HG03139 (cell line): ENCODE measurements around the gene C16orf82.
"Not testable (repeated sequence)": the region's sequence is repeated elsewhere in the genome, so short reads cannot be mapped to it uniquely, and the experiment has no call there.

Experiments used
- ATAC-seq: cut with Tn5 transposase; IDR thresholded peaks from one replicate; pipeline ENCODE4 v1.9.1; 2021; ENCODE audit not compliant: unreplicated experiment

C16orf82 gene

DNA sequence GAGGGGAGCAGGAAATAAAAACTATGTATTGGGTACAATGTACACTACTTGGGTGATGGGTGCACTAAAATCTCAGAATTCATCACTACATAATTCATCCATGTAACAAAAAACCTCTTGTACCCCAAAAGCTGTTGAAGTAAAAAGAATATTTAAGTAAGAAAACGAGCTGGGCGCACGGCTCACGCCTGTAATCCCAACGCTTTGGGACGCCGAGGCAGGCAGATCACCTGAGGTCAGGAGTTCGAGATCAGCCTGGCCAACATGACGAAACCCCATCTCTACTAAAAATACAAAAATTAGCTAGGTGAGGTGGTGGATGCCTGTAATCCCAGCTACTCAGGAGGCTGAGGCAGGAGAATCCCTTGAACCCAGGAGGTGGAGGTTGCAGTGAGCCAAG is 19.3 kb downstream of the C16orf82 start:
- ATAC-seq = not testable (repeated sequence)

- ATAC-seq = no peak
Observed at GRCh38 chr16:27088216-27088615, 21.5 kb downstream of the C16orf82 start.

- ATAC-seq = no peak
Observed at GRCh38 chr16:27096375-27096774, 29.6 kb downstream of the C16orf82 start.

DNA sequence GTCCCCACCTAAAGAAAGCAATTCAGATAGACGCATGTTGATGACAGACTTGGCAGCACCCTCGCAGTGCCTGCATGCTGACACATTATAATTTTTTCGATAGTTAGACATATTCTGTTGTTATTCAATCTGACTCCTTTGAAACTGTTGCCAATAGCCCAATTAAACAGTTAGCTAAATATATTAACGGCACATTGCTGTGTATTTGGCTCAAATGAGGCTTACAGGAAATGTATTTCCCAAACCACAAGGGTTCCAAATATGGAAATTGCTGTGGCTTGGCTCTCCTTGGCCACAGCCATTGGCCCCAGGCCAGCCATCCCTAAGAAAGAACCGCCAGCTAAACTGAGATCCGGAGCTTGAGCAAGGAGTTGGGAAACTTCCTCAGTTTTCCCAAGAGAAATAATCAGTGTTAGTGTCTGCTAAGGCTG is 31.1 kb downstream of the C16orf82 start:
- no peak for ATAC-seq

GRCh38 chr16:27098366-27099049 is 31.8 kb downstream of the C16orf82 start:
- ATAC-seq = no peak

DNA sequence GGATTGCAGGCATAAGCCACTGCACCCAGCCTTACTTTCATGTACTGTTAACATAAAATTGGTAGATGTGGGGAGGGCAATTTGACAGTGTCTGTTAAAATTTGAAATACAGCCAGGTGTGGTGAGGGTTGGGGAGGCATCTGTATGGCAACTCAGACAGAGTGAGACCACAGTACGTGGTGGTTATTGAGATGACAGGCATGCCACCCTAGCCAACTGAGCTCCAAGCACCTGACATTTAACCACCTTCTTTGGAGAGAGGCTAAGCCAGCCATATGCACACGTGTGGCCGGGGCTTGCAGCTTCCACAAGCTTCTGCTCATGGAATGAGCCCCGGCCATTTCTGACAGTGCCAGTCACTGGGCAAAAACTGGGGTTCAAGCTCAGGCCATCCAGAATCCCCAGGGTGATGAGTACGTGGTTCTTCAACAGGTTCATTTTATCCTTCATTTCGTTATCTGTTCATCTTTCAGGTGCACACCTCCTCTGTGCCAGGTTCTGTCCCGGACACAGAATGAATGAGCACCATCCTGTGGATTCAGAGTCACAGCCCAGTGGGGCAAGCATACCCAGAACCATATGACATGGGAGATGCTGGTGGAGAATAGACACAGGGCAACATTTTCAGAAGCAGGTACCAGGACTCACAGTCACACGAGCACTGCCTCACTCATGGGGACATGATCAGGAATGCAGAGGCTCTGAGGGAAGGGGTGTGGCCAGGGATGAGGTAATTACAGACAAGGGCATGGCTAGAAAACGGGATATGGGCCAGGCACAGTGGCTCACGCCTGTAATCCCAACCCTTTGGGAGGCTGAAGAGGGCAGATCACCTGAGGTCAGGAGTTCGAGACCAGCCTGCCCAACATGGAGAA is 36.2 kb downstream of the C16orf82 start:
- no peak for ATAC-seq

DNA sequence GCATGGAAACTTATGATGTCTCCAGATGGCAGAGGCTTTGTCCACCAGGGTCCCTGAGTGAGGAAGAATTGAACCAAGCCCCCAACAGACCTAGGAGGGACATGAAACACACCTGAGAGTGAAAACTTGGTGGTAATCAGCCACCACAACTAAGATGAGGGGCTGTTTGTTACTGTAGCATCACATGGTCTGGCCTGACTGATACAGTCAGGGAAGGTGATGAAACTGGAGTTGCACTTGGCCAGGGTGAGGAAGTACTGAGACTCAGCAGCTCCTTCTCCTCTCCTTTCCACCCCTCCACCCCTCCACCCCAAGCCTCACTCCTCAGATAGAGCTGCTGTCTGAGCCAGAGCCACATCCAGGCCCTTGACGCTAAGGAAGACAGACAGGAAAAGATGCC is 37.2 kb downstream of the C16orf82 start:
- no peak for ATAC-seq

- ATAC-seq = no peak
Observed at GRCh38 chr16:27106305-27106704, 39.6 kb downstream of the C16orf82 start.

GRCh38 chr16:27107185-27107592 is 40.5 kb downstream of the C16orf82 start:
- ATAC-seq = no peak

- ATAC-seq = no peak
Observed at GRCh38 chr16:27108051-27108770, 41.5 kb downstream of the C16orf82 start.

GRCh38 chr16:27108826-27109665 is 42.3 kb downstream of the C16orf82 start:
- ATAC-seq = no peak

DNA sequence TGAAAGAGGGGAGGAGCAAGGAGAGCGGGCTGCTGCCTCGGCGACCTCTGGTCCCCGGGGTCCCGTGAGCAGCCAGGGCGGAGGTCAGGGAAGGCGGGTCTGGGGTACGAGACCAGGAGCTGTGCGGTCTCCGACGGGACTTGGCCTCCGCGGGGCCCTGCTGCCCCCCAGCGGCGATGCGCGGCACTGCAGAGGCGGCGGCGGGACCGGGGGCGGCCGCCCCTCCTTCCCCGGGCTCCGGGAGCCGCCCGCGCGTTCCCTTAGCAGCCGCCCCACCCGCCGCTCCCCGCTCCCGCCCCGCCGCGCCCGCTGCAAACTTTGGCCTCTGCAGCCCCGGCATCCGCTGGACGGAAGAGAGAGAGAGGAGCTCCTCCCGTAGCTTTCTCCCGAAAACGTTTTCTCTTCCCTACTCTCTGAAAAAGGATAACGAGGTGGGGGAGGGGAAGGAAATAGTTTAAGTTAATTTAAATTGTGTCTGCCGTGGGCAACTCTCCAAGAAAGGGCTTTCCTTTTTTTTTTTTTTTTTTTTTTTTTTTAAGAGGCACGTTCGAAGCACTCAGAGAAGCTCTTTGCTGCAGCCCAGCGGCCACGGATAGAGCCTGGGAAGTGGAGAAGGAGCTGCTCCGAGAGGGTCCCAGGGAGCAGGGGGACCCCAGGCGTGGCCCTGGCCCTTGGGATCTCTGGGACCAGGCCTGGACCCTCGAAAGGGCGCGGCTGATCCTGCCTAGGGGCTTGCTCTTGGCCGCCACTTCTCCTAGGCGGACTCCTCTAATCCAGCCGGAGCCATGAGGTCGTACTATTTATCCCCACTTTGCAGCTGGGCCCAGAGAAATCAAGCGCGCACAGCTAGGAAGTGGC is 43.2 kb downstream of the C16orf82 start:
- ATAC-seq = peak; percentile 40

GRCh38 chr16:27110524-27110896 is 43.8 kb downstream of the C16orf82 start:
- ATAC-seq = no peak

DNA sequence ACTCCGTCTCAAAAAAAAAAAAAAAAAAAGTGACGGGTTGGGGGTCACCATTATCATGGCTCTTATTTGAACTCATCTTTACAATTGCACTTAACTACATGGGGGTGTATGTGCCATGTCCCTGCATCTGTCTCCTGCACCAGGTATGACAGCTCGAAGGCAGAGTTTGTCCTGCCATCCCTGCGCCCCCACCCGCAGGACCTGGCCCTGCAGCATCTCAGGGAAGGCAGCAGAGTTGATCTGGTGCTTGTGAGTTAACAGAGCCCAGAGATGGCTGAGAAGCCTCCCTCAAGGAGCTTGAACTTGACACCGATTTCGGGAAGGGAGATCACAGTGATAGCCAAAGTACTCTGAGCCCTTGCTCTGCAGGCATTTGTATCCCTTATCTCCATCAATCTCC is 44.8 kb downstream of the C16orf82 start:
- no peak for ATAC-seq

GRCh38 chr16:27112093-27112811 is 45.5 kb downstream of the C16orf82 start:
- no peak for ATAC-seq

GRCh38 chr16:27113341-27113841 is 46.7 kb downstream of the C16orf82 start:
- ATAC-seq = peak; percentile 62

DNA sequence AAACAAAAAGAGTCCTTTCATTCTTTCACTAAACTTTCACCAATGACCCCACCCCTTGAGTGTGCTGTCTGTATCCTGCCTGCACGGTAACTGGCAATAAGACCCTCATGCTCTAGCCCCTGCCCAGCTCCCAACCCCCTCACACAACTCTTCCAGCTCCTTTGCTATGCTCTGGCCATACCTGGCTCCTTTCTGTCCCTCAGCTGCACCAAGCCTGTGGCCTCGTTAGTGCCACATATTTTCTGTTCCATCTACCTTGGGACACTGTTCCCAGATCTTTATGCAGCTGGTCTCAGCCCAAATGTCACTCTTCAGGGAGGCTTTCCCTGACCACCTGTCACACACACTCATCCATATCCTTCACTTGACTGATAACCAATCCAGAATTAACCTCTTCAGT is 47.3 kb downstream of the C16orf82 start:
- ATAC-seq = no peak

DNA sequence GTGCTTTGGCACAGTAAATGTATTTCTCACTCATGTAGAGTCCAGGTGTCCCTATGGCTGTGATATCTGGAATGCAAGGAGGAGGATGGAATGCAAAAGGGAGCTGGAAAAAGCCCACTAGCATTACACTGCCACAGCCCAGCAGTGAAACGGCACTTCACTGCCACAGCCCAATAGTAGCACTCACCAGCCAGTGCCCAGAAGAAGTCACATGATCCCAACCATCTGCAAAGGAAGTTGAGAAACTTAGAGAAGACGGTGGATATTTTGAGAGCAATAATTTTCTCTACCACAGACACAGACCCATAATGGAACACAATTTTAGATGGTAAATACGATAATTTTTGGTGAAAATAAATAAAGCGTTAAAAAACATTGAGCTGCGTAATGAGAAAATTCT is 51.8 kb downstream of the C16orf82 start:
- no peak for ATAC-seq
